H9 (cell line): Measurements from ENCODE around the gene HOXA7. TPM values are rescaled to one million over a fixed set of nuclear protein-coding genes. Genes with fewer than 3 reads are reported as not detected.

Experiments
- DNase-seq: peaks from one replicate; pipeline ENCODE4 v3.0.0-alpha.2; 2017
- H2AFZ ChIP-seq: one replicate; pipeline ENCODE4 v1.6.1; 2013; ENCODE audit warnings: mild to moderate bottlenecking, low read length, control low read depth, moderate library complexity
- H2AK5ac ChIP-seq: 2 replicates; pipeline ENCODE4 v1.6.1; 2013; ENCODE audit warnings: low read length, control low read depth, mixed read lengths; ENCODE audit not compliant: insufficient read length
- H2BK120ac ChIP-seq: one replicate; pipeline ENCODE4 v1.6.1; 2013; ENCODE audit warnings: low read depth, mild to moderate bottlenecking, low read length, control low read depth, inconsistent platforms; ENCODE audit not compliant: poor library complexity, severe bottlenecking
- H2BK12ac ChIP-seq: 2 replicates; pipeline ENCODE4 v1.6.1; 2013; ENCODE audit warnings: low read length, control low read depth, mixed read lengths, low read depth; ENCODE audit not compliant: insufficient read length
- H2BK15ac ChIP-seq: 2 replicates; pipeline ENCODE4 v1.6.1; 2013; ENCODE audit warnings: low read depth, low read length, control low read depth
- H2BK20ac ChIP-seq: one replicate; pipeline ENCODE4 v1.6.1; 2013; ENCODE audit warnings: low read depth, mild to moderate bottlenecking, low read length, control low read depth, inconsistent platforms; ENCODE audit not compliant: poor library complexity, severe bottlenecking
- H2BK5ac ChIP-seq: 2 replicates; pipeline ENCODE4 v1.6.1; 2013; ENCODE audit warnings: low read length, control low read depth, mixed read lengths; ENCODE audit not compliant: insufficient read length
- H3K14ac ChIP-seq: 2 replicates; pipeline ENCODE4 v1.6.1; 2013; ENCODE audit warnings: low read length, control low read depth; ENCODE audit not compliant: insufficient read depth
- H3K18ac ChIP-seq: 2 replicates; pipeline ENCODE4 v1.6.1; 2013; ENCODE audit warnings: low read depth, mild to moderate bottlenecking, mixed read lengths, low read length, control low read depth; ENCODE audit not compliant: insufficient read length
- H3K23ac ChIP-seq: 2 replicates; pipeline ENCODE4 v1.6.1; 2013; ENCODE audit warnings: low read length, control low read depth, mixed read lengths, low read depth; ENCODE audit not compliant: insufficient read length
- H3K23me2 ChIP-seq: 2 replicates; pipeline ENCODE4 v1.6.1; 2013; ENCODE audit warnings: low read depth, mild to moderate bottlenecking, mixed read lengths, low read length, control low read depth; ENCODE audit not compliant: insufficient read length, poor library complexity, severe bottlenecking
- H3K27ac ChIP-seq: 2 replicates; pipeline ENCODE4 v1.5.1; 2013; ENCODE audit warnings: low read length, control low read depth, mixed read lengths, low read depth; ENCODE audit not compliant: insufficient read length
- H3K27me3 ChIP-seq: 2 replicates; pipeline ENCODE4 v1.6.1; 2013; ENCODE audit warnings: low read length, control low read depth, inconsistent platforms; ENCODE audit not compliant: insufficient read depth
- H3K4ac ChIP-seq: 2 replicates; pipeline ENCODE4 v1.6.1; 2013; ENCODE audit warnings: low read depth, mild to moderate bottlenecking, control low read depth, inconsistent platforms, low read length, moderate library complexity
- H3K4me1 ChIP-seq: 2 replicates; pipeline ENCODE4 v1.6.1; 2013; ENCODE audit warnings: low read length, control low read depth, inconsistent platforms; ENCODE audit not compliant: insufficient read depth
- H3K4me2 ChIP-seq: 2 replicates; pipeline ENCODE4 v1.6.1; 2013; ENCODE audit warnings: low read length, control low read depth, mixed read lengths; ENCODE audit not compliant: insufficient read length, insufficient read depth
- H3K56ac ChIP-seq: 2 replicates; pipeline ENCODE4 v1.6.1; 2013; ENCODE audit warnings: low read depth, mild to moderate bottlenecking, mixed read lengths, low read length, control low read depth; ENCODE audit not compliant: insufficient read length
- H3K79me1 ChIP-seq: 2 replicates; pipeline ENCODE4 v1.6.1; 2013; ENCODE audit warnings: low read depth, mild to moderate bottlenecking, moderate library complexity, low read length, control low read depth, inconsistent platforms; ENCODE audit not compliant: insufficient read depth, poor library complexity, severe bottlenecking
- H3K79me2 ChIP-seq: 2 replicates; pipeline ENCODE4 v1.6.1; 2013; ENCODE audit warnings: low read length, control low read depth, inconsistent platforms; ENCODE audit not compliant: insufficient read depth
- H3K9ac ChIP-seq: 2 replicates; pipeline ENCODE4 v1.6.1; 2013; ENCODE audit warnings: low read length, control low read depth, mixed read lengths; ENCODE audit not compliant: insufficient read length; ENCODE audit errors: extremely low read depth
- H3K9me3 ChIP-seq: one replicate; pipeline ENCODE4 v1.6.1; 2013; ENCODE audit warnings: low read depth, low read length, inconsistent platforms; ENCODE audit not compliant: control insufficient read depth
- H3T11ph ChIP-seq: one replicate; pipeline ENCODE4 v1.6.1; 2013; ENCODE audit warnings: mild to moderate bottlenecking, low read length, control low read depth, inconsistent platforms
- H4K20me1 ChIP-seq: one replicate; pipeline ENCODE4 v1.6.1; 2013; ENCODE audit not compliant: control insufficient read depth, insufficient read length, insufficient read depth
- H4K5ac ChIP-seq: 2 replicates; pipeline ENCODE4 v1.6.1; 2013; ENCODE audit warnings: low read depth, mild to moderate bottlenecking, mixed read lengths, low read length, control low read depth; ENCODE audit not compliant: insufficient read length
- H4K8ac ChIP-seq: replicated peaks from 2 replicates; pipeline ENCODE4 v1.6.1; 2013; ENCODE audit warnings: low read length, control low read depth, mixed read lengths, low read depth; ENCODE audit not compliant: insufficient read length
- H4K91ac ChIP-seq: 2 replicates; pipeline ENCODE4 v1.6.1; 2013; ENCODE audit warnings: low read depth, mild to moderate bottlenecking, moderate library complexity, mixed read lengths, low read length, control low read depth; ENCODE audit not compliant: insufficient read length
- H3K27ac Mint-ChIP-seq, 3 experiments: 2 replicates in 2 of 3; 3 replicates in 1 of 3; pipeline ENCODE4 v1.8.0; 2020 to 2021; ENCODE audit warnings: mixed read lengths in 3 of 3, mild to moderate bottlenecking in 1 of 3, moderate library complexity in 1 of 3
- H3K27me3 Mint-ChIP-seq: 2 replicates; pipeline ENCODE4 v1.8.0; 2021; ENCODE audit warnings: low read depth, mild to moderate bottlenecking, moderate library complexity, mixed read lengths
- H3K36me3 Mint-ChIP-seq, 3 experiments: 2 replicates in 2 of 3; 3 replicates in 1 of 3; pipeline ENCODE4 v1.8.0; 2020 to 2021; ENCODE audit warnings: low read depth in 3 of 3, mixed read lengths in 3 of 3; ENCODE audit not compliant: insufficient read depth in 1 of 3
- H3K4me1 Mint-ChIP-seq, 2 experiments: 2 replicates each; pipeline ENCODE4 v1.8.0; 2020; ENCODE audit warnings: mixed read lengths in 2 of 2
- H3K4me3 Mint-ChIP-seq, 2 experiments: 2 replicates in 1 of 2; 3 replicates in 1 of 2; pipeline ENCODE4 v1.8.0; 2020 to 2021; ENCODE audit warnings: mild to moderate bottlenecking in 2 of 2, mixed read lengths in 2 of 2, moderate library complexity in 1 of 2
- H3K9me3 Mint-ChIP-seq, 2 experiments: 2 replicates in 1 of 2; 3 replicates in 1 of 2; pipeline ENCODE4 v1.8.0; 2020; ENCODE audit warnings: mild to moderate bottlenecking in 2 of 2, mixed read lengths in 2 of 2, moderate library complexity in 1 of 2
- CTCF ChIP-seq: fragments of 200-600 bp; sonication (generic); conservative IDR thresholded peaks from 3 replicates; pipeline ENCODE4 v1.8.0; 2021; ENCODE audit warnings: antibody characterized with exemption, mild to moderate bottlenecking
- WGBS: extraction: QIAGEN DNeasy Blood & Tissue Kit; methylation state at CpG from one replicate; pipeline ENCODE4 v1.1.7; 2013; ENCODE audit warnings: missing lambda C conversion rate, low lambda C conversion rate, mixed read lengths; ENCODE audit not compliant: insufficient read length; ENCODE audit errors: extremely low coverage; 5-methylcytosine and 5-hydroxymethylcytosine counted together
- total RNA-seq: library from RNA; stranded (reverse); gene quantifications from 2 replicates; pipeline ENCODE4 v1.2.1, GENCODE V29; 2021

Gene HOXA7
- total RNA-seq, 1 experiment from 2014 or later = not detected

GRCh38 chr7:27200761-27201579 lies 44.5 kb upstream of the HOXA7 start:
- H2BK5ac ChIP-seq = no peak overlapping the region
- H2AFZ ChIP-seq = no peak overlapping the region
- H3K56ac ChIP-seq = no peak overlapping the region
- H2BK15ac ChIP-seq = no peak overlapping the region
- H2BK12ac ChIP-seq = no peak overlapping the region
- DNase-seq = peak; percentile 23
- no peak overlapping the region for H3T11ph ChIP-seq
- H3K23ac ChIP-seq = no peak overlapping the region
- peaks cover 95% of the 10 kb centered on the region for H3K27me3 Mint-ChIP-seq
- H3K9me3 ChIP-seq = no peaks in the 10 kb centered on the region
- H3K27ac ChIP-seq = no peak overlapping the region
- no peak overlapping the region for H4K5ac ChIP-seq
- H3K79me2 ChIP-seq = no peaks in the 10 kb centered on the region
- H3K4ac ChIP-seq = no peak overlapping the region
- TF ChIP-seq CTCF = no peak
- H3K4me1 ChIP-seq = no peaks in the 10 kb centered on the region
- H3K9me3 Mint-ChIP-seq = peaks cover 9 to 11% of the 10 kb centered on the region in 2 experiments; a peak in 4 of 5 replicates
- no peak overlapping the region for H3K14ac ChIP-seq
- no peak overlapping the region for H2BK120ac ChIP-seq
- no peak overlapping the region for H4K91ac ChIP-seq
- H3K4me2 ChIP-seq = no peak overlapping the region
- H2BK20ac ChIP-seq = no peak overlapping the region
- H3K27me3 ChIP-seq = peaks cover 86% of the 10 kb centered on the region
- H3K9ac ChIP-seq = no peak overlapping the region
- no peak overlapping the region for H3K18ac ChIP-seq
- peaks cover 8 to 23% of the 10 kb centered on the region in 2 experiments; a peak in 3 of 4 replicates for H3K4me1 Mint-ChIP-seq
- H3K79me1 ChIP-seq = no peaks in the 10 kb centered on the region
- H3K36me3 Mint-ChIP-seq = peaks cover 0 to 2% (median 0%) of the 10 kb centered on the region in 3 experiments; a peak in 2 of 7 replicates
- H4K8ac ChIP-seq = no peak overlapping the region
- no peaks in the 10 kb centered on the region for H3K23me2 ChIP-seq
- H3K4me3 Mint-ChIP-seq = peak overlapping the region in 1 of 2 experiments; percentile 73; a peak in 3 of 5 replicates
- no peaks in the 10 kb centered on the region for H4K20me1 ChIP-seq
- no peak overlapping the region for H3K27ac Mint-ChIP-seq
- no CpG with 5 or more reads among the region's 14 CpGs for WGBS
- H2AK5ac ChIP-seq = no peak overlapping the region
